H9 (cell line): ENCODE data around the gene C11orf16. TPM values are rescaled to one million over a fixed set of nuclear protein-coding genes. Genes with fewer than 3 reads are reported as not detected.

ENCODE experiments used
- DNase-seq: peaks from one replicate; pipeline ENCODE4 v3.0.0-alpha.2; 2017
- H2AFZ ChIP-seq: one replicate; pipeline ENCODE4 v1.6.1; 2013; ENCODE audit warnings: mild to moderate bottlenecking, low read length, control low read depth, moderate library complexity
- H2AK5ac ChIP-seq: 2 replicates; pipeline ENCODE4 v1.6.1; 2013; ENCODE audit warnings: low read length, control low read depth, mixed read lengths; ENCODE audit not compliant: insufficient read length
- H2BK120ac ChIP-seq: one replicate; pipeline ENCODE4 v1.6.1; 2013; ENCODE audit warnings: low read depth, mild to moderate bottlenecking, low read length, control low read depth, inconsistent platforms; ENCODE audit not compliant: poor library complexity, severe bottlenecking
- H2BK12ac ChIP-seq: 2 replicates; pipeline ENCODE4 v1.6.1; 2013; ENCODE audit warnings: low read length, control low read depth, mixed read lengths, low read depth; ENCODE audit not compliant: insufficient read length
- H2BK15ac ChIP-seq: 2 replicates; pipeline ENCODE4 v1.6.1; 2013; ENCODE audit warnings: low read depth, low read length, control low read depth
- H2BK20ac ChIP-seq: one replicate; pipeline ENCODE4 v1.6.1; 2013; ENCODE audit warnings: low read depth, mild to moderate bottlenecking, low read length, control low read depth, inconsistent platforms; ENCODE audit not compliant: poor library complexity, severe bottlenecking
- H2BK5ac ChIP-seq: 2 replicates; pipeline ENCODE4 v1.6.1; 2013; ENCODE audit warnings: low read length, control low read depth, mixed read lengths; ENCODE audit not compliant: insufficient read length
- H3K14ac ChIP-seq: 2 replicates; pipeline ENCODE4 v1.6.1; 2013; ENCODE audit warnings: low read length, control low read depth; ENCODE audit not compliant: insufficient read depth
- H3K18ac ChIP-seq: 2 replicates; pipeline ENCODE4 v1.6.1; 2013; ENCODE audit warnings: low read depth, mild to moderate bottlenecking, mixed read lengths, low read length, control low read depth; ENCODE audit not compliant: insufficient read length
- H3K23ac ChIP-seq: 2 replicates; pipeline ENCODE4 v1.6.1; 2013; ENCODE audit warnings: low read length, control low read depth, mixed read lengths, low read depth; ENCODE audit not compliant: insufficient read length
- H3K23me2 ChIP-seq: 2 replicates; pipeline ENCODE4 v1.6.1; 2013; ENCODE audit warnings: low read depth, mild to moderate bottlenecking, mixed read lengths, low read length, control low read depth; ENCODE audit not compliant: insufficient read length, poor library complexity, severe bottlenecking
- H3K27ac ChIP-seq: 2 replicates; pipeline ENCODE4 v1.5.1; 2013; ENCODE audit warnings: low read length, control low read depth, mixed read lengths, low read depth; ENCODE audit not compliant: insufficient read length
- H3K27me3 ChIP-seq: 2 replicates; pipeline ENCODE4 v1.6.1; 2013; ENCODE audit warnings: low read length, control low read depth, inconsistent platforms; ENCODE audit not compliant: insufficient read depth
- H3K4ac ChIP-seq: 2 replicates; pipeline ENCODE4 v1.6.1; 2013; ENCODE audit warnings: low read depth, mild to moderate bottlenecking, control low read depth, inconsistent platforms, low read length, moderate library complexity
- H3K4me1 ChIP-seq: 2 replicates; pipeline ENCODE4 v1.6.1; 2013; ENCODE audit warnings: low read length, control low read depth, inconsistent platforms; ENCODE audit not compliant: insufficient read depth
- H3K4me2 ChIP-seq: 2 replicates; pipeline ENCODE4 v1.6.1; 2013; ENCODE audit warnings: low read length, control low read depth, mixed read lengths; ENCODE audit not compliant: insufficient read length, insufficient read depth
- H3K56ac ChIP-seq: 2 replicates; pipeline ENCODE4 v1.6.1; 2013; ENCODE audit warnings: low read depth, mild to moderate bottlenecking, mixed read lengths, low read length, control low read depth; ENCODE audit not compliant: insufficient read length
- H3K79me1 ChIP-seq: 2 replicates; pipeline ENCODE4 v1.6.1; 2013; ENCODE audit warnings: low read depth, mild to moderate bottlenecking, moderate library complexity, low read length, control low read depth, inconsistent platforms; ENCODE audit not compliant: insufficient read depth, poor library complexity, severe bottlenecking
- H3K79me2 ChIP-seq: 2 replicates; pipeline ENCODE4 v1.6.1; 2013; ENCODE audit warnings: low read length, control low read depth, inconsistent platforms; ENCODE audit not compliant: insufficient read depth
- H3K9ac ChIP-seq: 2 replicates; pipeline ENCODE4 v1.6.1; 2013; ENCODE audit warnings: low read length, control low read depth, mixed read lengths; ENCODE audit not compliant: insufficient read length; ENCODE audit errors: extremely low read depth
- H3K9me3 ChIP-seq: one replicate; pipeline ENCODE4 v1.6.1; 2013; ENCODE audit warnings: low read depth, low read length, inconsistent platforms; ENCODE audit not compliant: control insufficient read depth
- H3T11ph ChIP-seq: one replicate; pipeline ENCODE4 v1.6.1; 2013; ENCODE audit warnings: mild to moderate bottlenecking, low read length, control low read depth, inconsistent platforms
- H4K20me1 ChIP-seq: one replicate; pipeline ENCODE4 v1.6.1; 2013; ENCODE audit not compliant: control insufficient read depth, insufficient read length, insufficient read depth
- H4K5ac ChIP-seq: 2 replicates; pipeline ENCODE4 v1.6.1; 2013; ENCODE audit warnings: low read depth, mild to moderate bottlenecking, mixed read lengths, low read length, control low read depth; ENCODE audit not compliant: insufficient read length
- H4K8ac ChIP-seq: replicated peaks from 2 replicates; pipeline ENCODE4 v1.6.1; 2013; ENCODE audit warnings: low read length, control low read depth, mixed read lengths, low read depth; ENCODE audit not compliant: insufficient read length
- H4K91ac ChIP-seq: 2 replicates; pipeline ENCODE4 v1.6.1; 2013; ENCODE audit warnings: low read depth, mild to moderate bottlenecking, moderate library complexity, mixed read lengths, low read length, control low read depth; ENCODE audit not compliant: insufficient read length
- H3K27ac Mint-ChIP-seq, 3 experiments: 2 replicates in 2 of 3; 3 replicates in 1 of 3; pipeline ENCODE4 v1.8.0; 2020 to 2021; ENCODE audit warnings: mixed read lengths in 3 of 3, mild to moderate bottlenecking in 1 of 3, moderate library complexity in 1 of 3
- H3K27me3 Mint-ChIP-seq: 2 replicates; pipeline ENCODE4 v1.8.0; 2021; ENCODE audit warnings: low read depth, mild to moderate bottlenecking, moderate library complexity, mixed read lengths
- H3K36me3 Mint-ChIP-seq, 3 experiments: 2 replicates in 2 of 3; 3 replicates in 1 of 3; pipeline ENCODE4 v1.8.0; 2020 to 2021; ENCODE audit warnings: low read depth in 3 of 3, mixed read lengths in 3 of 3; ENCODE audit not compliant: insufficient read depth in 1 of 3
- H3K4me1 Mint-ChIP-seq, 2 experiments: 2 replicates each; pipeline ENCODE4 v1.8.0; 2020; ENCODE audit warnings: mixed read lengths in 2 of 2
- H3K4me3 Mint-ChIP-seq, 2 experiments: 2 replicates in 1 of 2; 3 replicates in 1 of 2; pipeline ENCODE4 v1.8.0; 2020 to 2021; ENCODE audit warnings: mild to moderate bottlenecking in 2 of 2, mixed read lengths in 2 of 2, moderate library complexity in 1 of 2
- H3K9me3 Mint-ChIP-seq, 2 experiments: 2 replicates in 1 of 2; 3 replicates in 1 of 2; pipeline ENCODE4 v1.8.0; 2020; ENCODE audit warnings: mild to moderate bottlenecking in 2 of 2, mixed read lengths in 2 of 2, moderate library complexity in 1 of 2
- WGBS: extraction: QIAGEN DNeasy Blood & Tissue Kit; methylation state at CpG from one replicate; pipeline ENCODE4 v1.1.7; 2013; ENCODE audit warnings: missing lambda C conversion rate, low lambda C conversion rate, mixed read lengths; ENCODE audit not compliant: insufficient read length; ENCODE audit errors: extremely low coverage; 5-methylcytosine and 5-hydroxymethylcytosine counted together
- total RNA-seq: library from RNA; stranded (reverse); gene quantifications from 2 replicates; pipeline ENCODE4 v1.2.1, GENCODE V29; 2021
- TF ChIP-seq, protein P1 (sequence below): fragments of 200-600 bp; sonication (generic); conservative IDR thresholded peaks from 3 replicates; pipeline ENCODE4 v1.8.0; 2021; ENCODE audit warnings: antibody characterized with exemption, mild to moderate bottlenecking

C11orf16 gene
- total RNA-seq, 1 experiment from 2014 or later: 0.15 TPM

DNA sequence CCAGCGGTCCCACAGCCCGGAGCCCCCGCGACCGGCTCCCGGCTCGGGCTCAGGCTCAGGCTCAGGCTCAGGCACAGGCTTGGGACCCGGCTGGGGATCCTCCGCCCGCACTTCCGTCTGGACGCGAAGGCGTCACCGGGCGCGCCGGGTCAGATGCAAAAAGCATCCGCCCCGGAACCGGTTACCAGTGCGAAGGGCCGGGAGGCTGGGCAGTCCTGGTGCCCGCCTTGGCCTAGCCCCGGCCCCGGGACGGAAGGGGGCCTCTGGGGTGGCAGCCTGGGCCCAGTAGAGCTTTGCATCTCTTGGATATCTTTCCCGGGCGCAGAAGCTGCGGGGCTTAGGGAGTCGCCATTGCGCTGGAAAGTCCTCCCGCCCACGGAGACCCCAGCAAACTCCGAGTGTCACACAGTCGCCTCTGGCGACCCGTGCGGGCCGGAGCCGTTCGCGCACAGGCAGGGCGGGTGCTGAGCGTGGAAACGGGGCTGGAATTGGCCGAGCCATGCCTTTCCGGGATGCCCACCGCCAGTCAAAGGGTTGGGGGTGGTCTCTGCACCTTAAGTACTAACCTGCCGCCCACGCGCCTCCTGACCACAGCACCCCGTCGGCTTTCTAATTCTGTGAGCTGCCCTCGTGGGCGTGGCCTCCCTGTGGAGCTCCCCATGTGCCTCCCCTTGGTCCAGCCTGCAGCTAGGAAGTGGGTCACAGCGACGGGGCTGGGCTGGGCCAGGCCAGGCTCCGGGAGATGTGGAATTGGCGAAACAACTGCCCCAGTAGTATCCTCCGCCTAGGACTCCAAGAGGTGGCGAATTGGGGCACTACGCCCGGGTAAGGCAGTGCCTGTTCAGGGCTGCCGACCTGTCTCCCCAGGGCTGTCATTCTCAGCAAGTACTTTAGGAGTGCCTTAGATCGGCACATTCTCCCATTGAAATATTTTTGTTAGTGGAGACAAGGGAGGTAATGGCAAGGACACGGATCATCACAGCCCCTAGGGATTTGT, 31.9 kb upstream of the C11orf16 start, which contains the start of gene TMEM9B:
Gene TMEM9B (minus strand): TSS at position 119 of the 997 bp plus-strand sequence. CDS start 129 bp downstream, outside the sequence.
- Mint-ChIP-seq H3K36me3 (no peaks in the 10 kb centered on the region), H3K4me3 (peak within 1 kb of the TSS; percentile 92 to 96), H3K27me3 (no peaks in the 10 kb centered on the region), H3K9me3 (peaks cover 0 to 2% of the 10 kb centered on the region in 2 experiments; a peak in 1 of 5 replicates), H3K27ac (peak within 1 kb of the TSS; percentile 77 to 92 (median 79); a peak in 4 of 7 replicates), H3K4me1 (peaks cover 10 to 16% of the 10 kb centered on the region in 2 experiments)
- H2BK5ac ChIP-seq: no peak within 1 kb of the TSS
- no peak within 1 kb of the TSS for H4K5ac ChIP-seq
- H2AFZ ChIP-seq: no peak within 1 kb of the TSS
- no peak within 1 kb of the TSS for H3K23ac ChIP-seq
- H3K18ac ChIP-seq: peak within 1 kb of the TSS; percentile 3
- no peak within 1 kb of the TSS for H2BK15ac ChIP-seq
- no peaks in the 10 kb centered on the region for H3K9me3 ChIP-seq
- peak within 1 kb of the TSS; percentile 44 for H3K9ac ChIP-seq
- H3K4me1 ChIP-seq: no peaks in the 10 kb centered on the region
- H3K79me1 ChIP-seq: no peaks in the 10 kb centered on the region
- H2BK20ac ChIP-seq: no peak within 1 kb of the TSS
- no peak within 1 kb of the TSS for H4K91ac ChIP-seq
- peak within 1 kb of the TSS; percentile 70 for H3K4me2 ChIP-seq
- H3K23me2 ChIP-seq: peaks cover 7% of the 10 kb centered on the region
- H3K27ac ChIP-seq: no peak within 1 kb of the TSS
- no peak within 1 kb of the TSS for H3T11ph ChIP-seq
- H2BK12ac ChIP-seq: no peak within 1 kb of the TSS
- H3K4ac ChIP-seq: no peak within 1 kb of the TSS
- H2AK5ac ChIP-seq: no peak within 1 kb of the TSS
- no peak within 1 kb of the TSS for H2BK120ac ChIP-seq
- DNase-seq: peak; percentile 91
- H4K20me1 ChIP-seq: no peaks in the 10 kb centered on the region
- WGBS: no CpG with 5 or more reads among the region's 67 CpGs
- H3K14ac ChIP-seq: peak within 1 kb of the TSS; percentile 18; the same call in 1 of the 2 replicates
- H4K8ac ChIP-seq: no peak within 1 kb of the TSS
- TF ChIP-seq, protein P1, sequence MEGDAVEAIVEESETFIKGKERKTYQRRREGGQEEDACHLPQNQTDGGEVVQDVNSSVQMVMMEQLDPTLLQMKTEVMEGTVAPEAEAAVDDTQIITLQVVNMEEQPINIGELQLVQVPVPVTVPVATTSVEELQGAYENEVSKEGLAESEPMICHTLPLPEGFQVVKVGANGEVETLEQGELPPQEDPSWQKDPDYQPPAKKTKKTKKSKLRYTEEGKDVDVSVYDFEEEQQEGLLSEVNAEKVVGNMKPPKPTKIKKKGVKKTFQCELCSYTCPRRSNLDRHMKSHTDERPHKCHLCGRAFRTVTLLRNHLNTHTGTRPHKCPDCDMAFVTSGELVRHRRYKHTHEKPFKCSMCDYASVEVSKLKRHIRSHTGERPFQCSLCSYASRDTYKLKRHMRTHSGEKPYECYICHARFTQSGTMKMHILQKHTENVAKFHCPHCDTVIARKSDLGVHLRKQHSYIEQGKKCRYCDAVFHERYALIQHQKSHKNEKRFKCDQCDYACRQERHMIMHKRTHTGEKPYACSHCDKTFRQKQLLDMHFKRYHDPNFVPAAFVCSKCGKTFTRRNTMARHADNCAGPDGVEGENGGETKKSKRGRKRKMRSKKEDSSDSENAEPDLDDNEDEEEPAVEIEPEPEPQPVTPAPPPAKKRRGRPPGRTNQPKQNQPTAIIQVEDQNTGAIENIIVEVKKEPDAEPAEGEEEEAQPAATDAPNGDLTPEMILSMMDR: no peak
- no peak within 1 kb of the TSS for H3K56ac ChIP-seq
- H3K79me2 ChIP-seq: 0 out of 2 replicates have a peak, but pooled peaks cover 1% of the 10 kb centered on the region
- H3K27me3 ChIP-seq: no peaks in the 10 kb centered on the region
